GM18870 (cell line): ENCODE measurements around the gene SERTAD2.

Experiments used
- ATAC-seq: cut with Tn5 transposase; IDR thresholded peaks from one replicate; pipeline ENCODE4 v1.9.1; 2021; ENCODE audit warnings: moderate library complexity; ENCODE audit not compliant: unreplicated experiment

The SERTAD2 gene

GRCh38 chr2:64630752-64631151 lies 23.0 kb downstream of the SERTAD2 start:
- ATAC-seq = no peak

- no peak for ATAC-seq
Measured at GRCh38 chr2:64629875-64630274, 23.8 kb downstream of the SERTAD2 start.

- ATAC-seq = no peak
Measured at GRCh38 chr2:64629329-64629781, 24.4 kb downstream of the SERTAD2 start.

GRCh38 chr2:64627860-64628841 lies 25.6 kb downstream of the SERTAD2 start:
- no peak for ATAC-seq

GRCh38 chr2:64626963-64627760 lies 26.6 kb downstream of the SERTAD2 start:
- ATAC-seq = no peak

- ATAC-seq = no peak
Measured at GRCh38 chr2:64626146-64626809, 27.4 kb downstream of the SERTAD2 start.

- no peak for ATAC-seq
Measured at GRCh38 chr2:64625299-64626145, 28.2 kb downstream of the SERTAD2 start.

- no peak for ATAC-seq
Measured at GRCh38 chr2:64624862-64625261, 28.9 kb downstream of the SERTAD2 start.

- no peak for ATAC-seq
Measured at GRCh38 chr2:64624108-64624610, 29.6 kb downstream of the SERTAD2 start.

- no peak for ATAC-seq
Measured at GRCh38 chr2:64623242-64623850, 30.4 kb downstream of the SERTAD2 start.

GRCh38 chr2:64622443-64623241 lies 31.1 kb downstream of the SERTAD2 start:
- no peak for ATAC-seq

GRCh38 chr2:64620661-64621060 lies 33.1 kb downstream of the SERTAD2 start:
- ATAC-seq = no peak

GRCh38 chr2:64617631-64618151 lies 36.0 kb downstream of the SERTAD2 start:
- no peak for ATAC-seq

GRCh38 chr2:64615844-64616536 lies 37.7 kb downstream of the SERTAD2 start:
- no peak for ATAC-seq

GRCh38 chr2:64615192-64615763 lies 38.4 kb downstream of the SERTAD2 start:
- no peak for ATAC-seq

GRCh38 chr2:64613276-64613675 lies 40.4 kb downstream of the SERTAD2 start:
- ATAC-seq = no peak

- ATAC-seq = no peak
Measured at GRCh38 chr2:64612575-64613195, 41.0 kb downstream of the SERTAD2 start.
